ENCODE results near the gene LEMD3. TPM values are rescaled to one million over a fixed set of nuclear protein-coding genes. Genes with fewer than 3 reads are reported as not detected.

Gene LEMD3
- total RNA-seq, 1 experiment from 2014 or later = 57.8 TPM

DNA sequence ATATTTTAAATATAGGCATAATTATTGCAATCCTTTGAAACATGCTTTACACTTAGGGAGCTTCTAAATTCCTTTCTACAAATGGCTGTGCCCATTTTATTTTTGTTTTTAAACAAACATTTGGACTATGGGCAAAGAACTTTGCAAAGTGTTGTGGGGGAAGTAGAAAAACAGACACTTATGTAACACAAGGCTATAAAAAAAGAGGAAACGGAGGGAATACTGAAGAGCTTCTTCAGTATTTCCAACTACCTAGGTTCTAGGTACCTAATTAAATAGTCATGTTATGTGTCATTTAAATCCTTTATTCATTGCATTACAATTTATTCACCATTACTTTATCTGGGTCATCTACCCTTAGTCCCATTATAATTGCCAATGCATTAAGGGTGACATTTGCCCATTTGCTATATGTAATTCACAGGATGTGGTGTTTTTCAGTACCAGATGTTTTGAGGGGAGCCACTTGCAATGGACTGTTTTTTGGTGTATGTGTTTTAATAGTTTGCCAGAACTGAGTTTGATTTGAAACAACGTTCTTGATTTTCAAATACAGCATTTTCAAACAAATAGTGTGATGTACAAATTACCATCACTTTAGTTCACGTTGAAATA, 107.6 kb downstream of the LEMD3 start:
- POLR2A ChIA-PET (ENCODE audit: unreplicated experiment) = interaction anchor here (0.6 kb wide), 1 partner anchor 817 kb away, joined by 6 read pairs; no protein-coding TSS in a partner anchor
- no peaks in the 10 kb centered on the region for H3K9me2 ChIP-seq (replicated peaks; ENCODE audit: low read length)
- no peaks in the 10 kb centered on the region for H3K36me3 ChIP-seq (ENCODE audit: low read depth, low read length)
- CTCF ChIA-PET = no interaction called here
- no TSS peak for BruUV-seq (replicated peaks)
- H3K9me3 ChIP-seq (ENCODE audit: low read length) = no peaks in the 10 kb centered on the region
- H2AFZ ChIP-seq (ENCODE audit: low read length) = no peak overlapping the region
- H3K4me1 ChIP-seq (ENCODE audit: insufficient read depth, low read length) = peaks cover 5% of the 10 kb centered on the region; the same call in 1 of the 2 replicates
- H3K27me3 ChIP-seq (ENCODE audit: low read length) = no peaks in the 10 kb centered on the region
- no peak overlapping the region for H3K4me3 ChIP-seq (ENCODE audit: low read length)
- no peak overlapping the region for H3K9ac ChIP-seq (ENCODE audit: low read length)
- TF ChIP-seq EZH2 (IDR thresholded peaks at IDR 0.05; ENCODE audit: low read length, unreplicated experiment) = no peak
- no peak for TF ChIP-seq EZH2phosphoT487 (IDR thresholded peaks at IDR 0.05; ENCODE audit: borderline replicate concordance, low read length)
- TF ChIP-seq, protein P1, sequence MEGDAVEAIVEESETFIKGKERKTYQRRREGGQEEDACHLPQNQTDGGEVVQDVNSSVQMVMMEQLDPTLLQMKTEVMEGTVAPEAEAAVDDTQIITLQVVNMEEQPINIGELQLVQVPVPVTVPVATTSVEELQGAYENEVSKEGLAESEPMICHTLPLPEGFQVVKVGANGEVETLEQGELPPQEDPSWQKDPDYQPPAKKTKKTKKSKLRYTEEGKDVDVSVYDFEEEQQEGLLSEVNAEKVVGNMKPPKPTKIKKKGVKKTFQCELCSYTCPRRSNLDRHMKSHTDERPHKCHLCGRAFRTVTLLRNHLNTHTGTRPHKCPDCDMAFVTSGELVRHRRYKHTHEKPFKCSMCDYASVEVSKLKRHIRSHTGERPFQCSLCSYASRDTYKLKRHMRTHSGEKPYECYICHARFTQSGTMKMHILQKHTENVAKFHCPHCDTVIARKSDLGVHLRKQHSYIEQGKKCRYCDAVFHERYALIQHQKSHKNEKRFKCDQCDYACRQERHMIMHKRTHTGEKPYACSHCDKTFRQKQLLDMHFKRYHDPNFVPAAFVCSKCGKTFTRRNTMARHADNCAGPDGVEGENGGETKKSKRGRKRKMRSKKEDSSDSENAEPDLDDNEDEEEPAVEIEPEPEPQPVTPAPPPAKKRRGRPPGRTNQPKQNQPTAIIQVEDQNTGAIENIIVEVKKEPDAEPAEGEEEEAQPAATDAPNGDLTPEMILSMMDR (conservative IDR thresholded peaks at IDR 0.05; ENCODE audit: low read depth, low read length) = no peak
- H3K27ac ChIP-seq (ENCODE audit: low read length) = no peak overlapping the region
- no peak for DNase-seq
- no peak overlapping the region for H3K4me2 ChIP-seq (ENCODE audit: low read length)
- H3K79me2 ChIP-seq (ENCODE audit: low read length) = 0 out of 2 replicates have a peak, but pooled peaks cover 5% of the 10 kb centered on the region
- H3F3A ChIP-seq (ENCODE audit: low read length, unreplicated experiment) = no peaks in the 10 kb centered on the region
- intact Hi-C loops (cut with micrococcal nuclease) = no loop called here
- no peaks in the 10 kb centered on the region for H4K20me1 ChIP-seq (ENCODE audit: low read length)
- no peak for ATAC-seq

GRCh38 chr12:65277994-65278575, 108.7 kb downstream of the LEMD3 start:
- Histone ChIP-seq H3K9me3 (ENCODE audit: low read length) (no peaks in the 10 kb centered on the region), H3K79me2 (ENCODE audit: low read length) (0 out of 2 replicates have a peak, but pooled peaks cover 5% of the 10 kb centered on the region), H3K27ac (ENCODE audit: low read length) (no peak overlapping the region), H3K4me1 (ENCODE audit: insufficient read depth, low read length) (peaks cover 5% of the 10 kb centered on the region; the same call in 1 of the 2 replicates), H3K9ac (ENCODE audit: low read length) (no peak overlapping the region), H3F3A (ENCODE audit: low read length, unreplicated experiment) (no peaks in the 10 kb centered on the region), H3K27me3 (ENCODE audit: low read length) (no peaks in the 10 kb centered on the region), H4K20me1 (ENCODE audit: low read length) (no peaks in the 10 kb centered on the region), H2AFZ (ENCODE audit: low read length) (peak overlapping the region; percentile 98), H3K9me2 (replicated peaks; ENCODE audit: low read length) (no peaks in the 10 kb centered on the region), H3K4me2 (ENCODE audit: low read length) (peak overlapping the region; percentile 95), H3K4me3 (ENCODE audit: low read length) (peak overlapping the region; percentile 91), H3K36me3 (ENCODE audit: low read depth, low read length) (no peaks in the 10 kb centered on the region)
- ATAC-seq (no peak), DNase-seq (no peak)
- CTCF ChIA-PET = no interaction called here
- POLR2A ChIA-PET (ENCODE audit: unreplicated experiment) = no interaction called here
- BruUV-seq (replicated peaks) = no TSS peak
- intact Hi-C loops (cut with micrococcal nuclease) = no loop called here
- TF ChIP-seq, protein P1 (conservative IDR thresholded peaks at IDR 0.05; ENCODE audit: low read depth, low read length) = no peak
- TF ChIP-seq EZH2 (IDR thresholded peaks at IDR 0.05; ENCODE audit: low read length, unreplicated experiment) (no peak), EZH2phosphoT487 (IDR thresholded peaks at IDR 0.05; ENCODE audit: borderline replicate concordance, low read length) (no peak)
